Ammon's horn (tissue), 1 donor: Measurements from ENCODE around the gene METTL26.
A peak's percentile ranks its signal among the peaks of the same experiment; 100 is the strongest.
"Not testable (repeated sequence)": the region's sequence is repeated elsewhere in the genome, so short reads cannot be mapped to it uniquely, and the experiment has no call there.

Source experiments
- DNase-seq: peaks from one replicate; pipeline ENCODE4 v3.0.0-alpha.2; 2016; ENCODE audit warnings: low spot score

The METTL26 gene

GRCh38 chr16:624526-625070 is 11.5 kb downstream of the METTL26 start:
- no peak for DNase-seq

- no peak for DNase-seq
Measured at GRCh38 chr16:622920-623280, 13.2 kb downstream of the METTL26 start.

- DNase-seq = peak; percentile 43
Measured at GRCh38 chr16:621526-622105, 14.5 kb downstream of the METTL26 start.

- no peak for DNase-seq
Measured at GRCh38 chr16:620700-621525, 15.2 kb downstream of the METTL26 start.

- DNase-seq = no peak
Measured at GRCh38 chr16:619476-620100, 16.5 kb downstream of the METTL26 start.

- DNase-seq = no peak
Measured at GRCh38 chr16:617855-618254, 18.2 kb downstream of the METTL26 start.

- no peak for DNase-seq
Measured at GRCh38 chr16:616733-617586, 19.1 kb downstream of the METTL26 start.

- no peak for DNase-seq
Measured at GRCh38 chr16:615122-615521, 21.0 kb downstream of the METTL26 start.

- peak; percentile 76 for DNase-seq
Measured at GRCh38 chr16:610513-611381, 25.4 kb downstream of the METTL26 start.

- DNase-seq = no peak
Measured at GRCh38 chr16:609984-610383, 26.1 kb downstream of the METTL26 start.

- no peak for DNase-seq
Measured at GRCh38 chr16:609316-609715, 26.8 kb downstream of the METTL26 start.

GRCh38 chr16:608019-608418 is 28.1 kb downstream of the METTL26 start:
- no peak for DNase-seq

- no peak for DNase-seq
Measured at GRCh38 chr16:606656-607307, 29.3 kb downstream of the METTL26 start.

- DNase-seq = no peak
Measured at GRCh38 chr16:603933-604332, 32.2 kb downstream of the METTL26 start.

- DNase-seq = no peak
Measured at GRCh38 chr16:600781-601180, 35.3 kb downstream of the METTL26 start.

- DNase-seq = no peak
Measured at GRCh38 chr16:598823-599739, 37.0 kb downstream of the METTL26 start.

GRCh38 chr16:597655-598054 is 38.5 kb downstream of the METTL26 start:
- DNase-seq = not testable (repeated sequence)

GRCh38 chr16:596736-597060 is 39.4 kb downstream of the METTL26 start:
- no peak for DNase-seq

- DNase-seq = peak; percentile 65
Measured at GRCh38 chr16:595942-596735, 40.0 kb downstream of the METTL26 start.
